Esophagus squamous epithelium (tissue), 5 donors: Measurements from ENCODE around the gene PITPNB. TPM values are rescaled to one million over a fixed set of nuclear protein-coding genes. Genes with fewer than 3 reads are reported as not detected.

Experiments
- DNase-seq: peaks from one replicate; lab custom pipeline; 2025; lab: John Stamatoyannopoulos, UW
- H3K27ac ChIP-seq, 4 donors: fragments of 200-600 bp; sonication (generic); one replicate each; pipeline ENCODE4 v1.5.1; 2016 to 2019; ENCODE audit warnings: mild to moderate bottlenecking in 1 of 4
- H3K27me3 ChIP-seq, 4 donors: fragments of 200-600 bp; sonication (generic); 1 replicate in 3 of 4; 2 replicates in 1 of 4; pipeline versions ENCODE4 v1.5.1 to v1.6.0; 2017 to 2021; ENCODE audit warnings: antibody characterized with exemption in 1 of 4
- H3K36me3 ChIP-seq, 3 donors: fragments of 200-600 bp; sonication (generic); one replicate each; pipeline ENCODE4 v1.5.1; 2016 to 2019
- H3K4me1 ChIP-seq, 3 donors: fragments of 200-600 bp; sonication (generic); one replicate each; pipeline ENCODE4 v1.5.1; 2017 to 2019
- H3K4me3 ChIP-seq, 4 donors: fragments of 200-600 bp; sonication (generic); 1 replicate in 3 of 4; 2 replicates in 1 of 4; pipeline ENCODE4 v1.5.1; 2016 to 2019; ENCODE audit warnings: mild to moderate bottlenecking in 2 of 4, moderate library complexity in 1 of 4
- H3K9me3 ChIP-seq, 3 donors: fragments of 200-600 bp; sonication (generic); one replicate each; pipeline ENCODE4 v1.5.1; 2016 to 2019
- POLR2A ChIP-seq, 4 donors: fragments of 450-650 bp; IDR thresholded peaks; one replicate each; pipeline ENCODE4 v1.6.1; 2017; ENCODE audit warnings: antibody characterized with exemption in 4 of 4, mild to moderate bottlenecking in 4 of 4, moderate library complexity in 3 of 4
- WGBS, 2 donors: methylation state at CpG; one replicate each; pipeline ENCODE4 v1.1.5; 2018; 5-methylcytosine and 5-hydroxymethylcytosine counted together
- intact Hi-C: fragments of 100-400 bp; cut with DNase I; formaldehyde crosslinking; loops from one replicate; pipeline ENCODE4 v1.15.0; 2022
- total RNA-seq, 4 donors: library from RNA; depleted of rRNA; stranded (reverse); fragments of >200 nt; gene quantifications; one replicate each; pipeline ENCODE4 v1.1.0, GENCODE V29; 2016
- TF ChIP-seq, protein P1 (sequence below), 6 experiments: fragments of 450-650 bp in 4 of 6; fragments of 200-600 bp in 2 of 6; sonication (generic) in 2 of 6; IDR thresholded peaks; one replicate each; pipeline ENCODE4 v1.5.1; 2016 to 2019; ENCODE audit warnings: antibody characterized with exemption in 6 of 6, mild to moderate bottlenecking in 4 of 6, moderate library complexity in 4 of 6
- donor health status: DM: yes; HTN: yes; CAD: no.

Gene PITPNB
- total RNA-seq, 4 donors from 2014 or later: 26.4 to 68.9 (median 46.4) TPM

DNA sequence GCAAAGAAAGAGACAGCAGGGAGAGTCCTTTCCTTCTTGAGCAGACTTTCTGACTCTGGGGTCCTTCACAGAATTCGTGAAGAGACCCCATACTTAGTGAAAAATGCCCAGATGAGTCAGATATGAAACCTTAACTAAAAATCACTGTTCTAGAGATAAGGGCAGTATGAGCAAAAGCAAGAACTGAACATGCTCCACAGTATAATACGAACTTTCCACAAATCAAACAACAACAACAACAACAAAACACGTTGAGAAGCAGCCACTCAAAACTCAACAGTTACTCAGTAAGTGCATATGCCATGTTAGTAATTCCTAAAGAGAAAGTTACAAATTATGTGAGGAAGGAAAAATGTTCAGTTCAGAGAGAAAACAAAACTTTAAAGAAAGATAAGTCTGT lies 44.3 kb downstream of the PITPNB start:
- Histone ChIP-seq H3K27ac (peak overlapping the region in 2 of 4 donors; percentile 65 to 67), H3K36me3 (peaks cover 0 to 55% (median 11%) of the 10 kb centered on the region in 3 donors), H3K4me3 (no peak overlapping the region), H3K27me3 (no peaks in the 10 kb centered on the region), H3K4me1 (peaks cover 6 to 89% (median 11%) of the 10 kb centered on the region in 3 donors), H3K9me3 (no peaks in the 10 kb centered on the region)
- no peak for DNase-seq
- 61 to 65% methylated on average over 3 of the region's 3 CpGs for WGBS, 2 donors
- intact Hi-C loops: no loop called here
- TF ChIP-seq POLR2A (IDR thresholded peaks at IDR 0.05): no peak
- TF ChIP-seq, protein P1, sequence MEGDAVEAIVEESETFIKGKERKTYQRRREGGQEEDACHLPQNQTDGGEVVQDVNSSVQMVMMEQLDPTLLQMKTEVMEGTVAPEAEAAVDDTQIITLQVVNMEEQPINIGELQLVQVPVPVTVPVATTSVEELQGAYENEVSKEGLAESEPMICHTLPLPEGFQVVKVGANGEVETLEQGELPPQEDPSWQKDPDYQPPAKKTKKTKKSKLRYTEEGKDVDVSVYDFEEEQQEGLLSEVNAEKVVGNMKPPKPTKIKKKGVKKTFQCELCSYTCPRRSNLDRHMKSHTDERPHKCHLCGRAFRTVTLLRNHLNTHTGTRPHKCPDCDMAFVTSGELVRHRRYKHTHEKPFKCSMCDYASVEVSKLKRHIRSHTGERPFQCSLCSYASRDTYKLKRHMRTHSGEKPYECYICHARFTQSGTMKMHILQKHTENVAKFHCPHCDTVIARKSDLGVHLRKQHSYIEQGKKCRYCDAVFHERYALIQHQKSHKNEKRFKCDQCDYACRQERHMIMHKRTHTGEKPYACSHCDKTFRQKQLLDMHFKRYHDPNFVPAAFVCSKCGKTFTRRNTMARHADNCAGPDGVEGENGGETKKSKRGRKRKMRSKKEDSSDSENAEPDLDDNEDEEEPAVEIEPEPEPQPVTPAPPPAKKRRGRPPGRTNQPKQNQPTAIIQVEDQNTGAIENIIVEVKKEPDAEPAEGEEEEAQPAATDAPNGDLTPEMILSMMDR (IDR thresholded peaks at IDR 0.05): no peak

DNA sequence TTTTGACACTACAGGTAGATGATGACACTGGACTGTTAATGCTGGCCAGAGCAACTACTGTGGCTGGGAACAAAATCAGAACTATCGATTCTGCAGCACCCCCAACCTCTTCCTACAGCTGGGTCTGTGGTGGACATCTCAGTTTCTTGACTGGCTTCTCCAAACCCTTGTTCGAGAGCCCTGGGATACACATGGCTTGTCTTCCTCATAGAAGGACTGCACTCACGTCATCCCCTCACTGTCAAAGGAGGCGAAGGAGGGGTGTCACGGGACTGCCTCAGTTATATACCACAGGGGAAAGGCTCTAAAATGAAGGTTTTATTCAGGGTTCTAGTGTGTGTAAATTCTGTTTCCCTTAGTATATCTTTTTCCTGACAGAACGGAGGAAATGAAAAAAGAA lies 44.9 kb downstream of the PITPNB start:
- no peaks in the 10 kb centered on the region for H3K9me3 ChIP-seq
- intact Hi-C loops: no loop called here
- peaks cover 0 to 55% (median 11%) of the 10 kb centered on the region in 3 donors for H3K36me3 ChIP-seq
- WGBS, 2 donors: 78 to 93% methylated on average over 5 to 6 of the region's 6 CpGs
- TF ChIP-seq, protein P1 (IDR thresholded peaks at IDR 0.05): no peak
- TF ChIP-seq POLR2A (IDR thresholded peaks at IDR 0.05): no peak
- H3K4me3 ChIP-seq: no peak overlapping the region
- peaks cover 6 to 93% (median 12%) of the 10 kb centered on the region in 3 donors for H3K4me1 ChIP-seq
- H3K27me3 ChIP-seq: no peaks in the 10 kb centered on the region
- no peak for DNase-seq
- H3K27ac ChIP-seq: peak overlapping the region in 3 of 4 donors; percentile 65 to 73 (median 67)

DNA sequence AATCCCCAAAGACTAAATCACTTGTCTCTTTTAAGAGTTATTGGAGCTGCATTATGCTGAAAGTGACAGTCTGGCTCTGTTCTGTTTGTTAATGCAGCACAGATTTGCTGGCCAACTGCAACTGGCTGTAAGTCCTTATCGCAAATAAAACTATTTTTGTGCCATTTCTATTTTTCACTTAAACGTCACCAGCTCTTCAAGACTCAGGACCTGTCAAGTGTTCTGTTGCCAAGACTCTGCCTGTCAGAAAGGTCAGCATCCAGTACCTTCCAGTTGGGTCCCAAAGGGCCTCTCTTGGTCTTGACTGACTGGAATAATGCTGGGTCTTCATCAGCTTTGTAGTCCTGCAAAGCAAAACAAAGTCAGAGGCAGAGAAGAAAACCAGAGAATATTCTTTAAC lies 45.6 kb downstream of the PITPNB start:
- Histone ChIP-seq H3K4me1 (peaks cover 9 to 94% (median 19%) of the 10 kb centered on the region in 3 donors), H3K27me3 (no peaks in the 10 kb centered on the region), H3K4me3 (no peak overlapping the region), H3K36me3 (peaks cover 0 to 55% (median 11%) of the 10 kb centered on the region in 3 donors), H3K9me3 (no peaks in the 10 kb centered on the region), H3K27ac (peak overlapping the region in 3 of 4 donors; percentile 65 to 73 (median 67))
- no peak for DNase-seq
- WGBS, 2 donors: 39 to 51% methylated on average over 2 of the region's 2 CpGs
- intact Hi-C loops: no loop called here
- no peak for TF ChIP-seq POLR2A (IDR thresholded peaks at IDR 0.05)
- TF ChIP-seq, protein P1 (IDR thresholded peaks at IDR 0.05): no peak

DNA sequence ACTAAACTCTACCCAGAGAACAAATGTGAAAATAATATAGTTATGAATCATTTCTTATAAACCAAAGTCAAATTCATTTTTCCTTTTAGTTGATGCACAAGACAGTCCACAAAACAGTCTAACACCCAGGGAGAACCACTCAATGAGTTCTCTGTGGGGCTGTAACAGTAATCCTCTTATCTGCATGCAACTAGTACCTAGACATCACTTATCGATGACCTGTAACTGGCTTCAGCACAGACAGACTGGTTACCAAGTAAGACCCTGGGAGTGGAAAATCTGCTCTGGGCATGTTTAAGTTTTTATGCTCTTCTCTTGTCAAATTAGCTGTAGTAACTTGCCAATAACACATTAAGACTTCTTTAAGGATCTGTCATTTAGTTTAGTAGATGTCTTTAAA lies 46.6 kb downstream of the PITPNB start:
- H3K4me3 ChIP-seq: no peak overlapping the region
- peaks cover 0 to 55% (median 11%) of the 10 kb centered on the region in 3 donors for H3K36me3 ChIP-seq
- no peak for DNase-seq
- H3K27me3 ChIP-seq: no peaks in the 10 kb centered on the region
- peak overlapping the region in 3 of 4 donors; percentile 43 to 67 (median 65) for H3K27ac ChIP-seq
- WGBS, 2 donors: 93 to 100% methylated on average over 1 of the region's 1 CpG
- TF ChIP-seq POLR2A (IDR thresholded peaks at IDR 0.05): no peak
- TF ChIP-seq, protein P1 (IDR thresholded peaks at IDR 0.05): no peak
- H3K9me3 ChIP-seq: no peaks in the 10 kb centered on the region
- intact Hi-C loops: no loop called here
- H3K4me1 ChIP-seq: peaks cover 5 to 94% (median 28%) of the 10 kb centered on the region in 3 donors

DNA sequence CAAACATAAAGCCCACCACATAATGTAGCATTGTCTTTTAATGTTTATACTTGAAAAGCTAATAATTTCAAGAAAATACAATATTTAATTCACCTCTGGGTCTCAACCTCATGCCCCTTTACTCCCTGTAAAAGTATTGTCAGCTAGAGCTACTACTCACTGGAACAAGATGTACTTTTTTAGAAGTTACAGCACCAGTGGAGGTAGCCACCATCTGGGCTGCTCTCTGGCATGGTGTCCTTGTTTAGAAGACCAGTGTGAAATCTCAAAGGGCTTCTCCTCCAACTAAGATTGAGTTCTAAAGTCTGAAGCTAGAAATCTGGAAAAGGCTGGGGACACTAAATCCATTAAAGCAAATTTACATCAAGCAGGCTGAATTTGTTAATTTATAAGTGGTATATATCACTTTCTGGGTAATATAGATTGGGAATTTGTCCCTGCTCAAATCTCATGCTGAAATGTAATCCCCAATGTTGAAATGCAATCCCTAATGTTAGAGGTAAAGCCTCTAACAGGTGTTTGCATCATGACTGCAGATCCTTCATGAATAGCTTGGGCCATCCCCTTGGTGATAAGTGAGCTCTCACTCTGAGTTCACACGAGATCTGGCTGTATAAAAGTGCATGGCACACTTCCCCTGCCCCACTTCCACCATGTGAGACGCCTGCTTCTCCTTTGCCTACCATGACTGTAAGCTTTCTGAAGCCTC lies 47.6 kb downstream of the PITPNB start:
- 81 to 96% methylated on average over 2 of the region's 2 CpGs for WGBS, 2 donors
- Histone ChIP-seq H3K4me1 (peaks cover 5 to 94% (median 33%) of the 10 kb centered on the region in 3 donors), H3K4me3 (no peak overlapping the region), H3K9me3 (no peaks in the 10 kb centered on the region), H3K36me3 (peaks cover 0 to 50% (median 11%) of the 10 kb centered on the region in 3 donors), H3K27ac (peak overlapping the region in 3 of 4 donors; percentile 22 to 92 (median 87)), H3K27me3 (no peaks in the 10 kb centered on the region)
- intact Hi-C loops: no loop called here
- no peak for TF ChIP-seq POLR2A (IDR thresholded peaks at IDR 0.05)
- TF ChIP-seq, protein P1 (IDR thresholded peaks at IDR 0.05): no peak
- no peak for DNase-seq
